Esophagus squamous epithelium (tissue), 4 donors: Measurements from ENCODE around the gene TIE1.

ENCODE experiments used
- CTCF ChIP-seq, 6 experiments: fragments of 450-650 bp in 4 of 6; fragments of 200-600 bp in 2 of 6; sonication (generic) in 2 of 6; IDR thresholded peaks; one replicate each; pipeline ENCODE4 v1.5.1; 2016 to 2019; ENCODE audit warnings: antibody characterized with exemption in 6 of 6, mild to moderate bottlenecking in 4 of 6, moderate library complexity in 4 of 6
- POLR2A ChIP-seq, 4 donors: fragments of 450-650 bp; IDR thresholded peaks; one replicate each; pipeline ENCODE4 v1.6.1; 2017; ENCODE audit warnings: antibody characterized with exemption in 4 of 4, mild to moderate bottlenecking in 4 of 4, moderate library complexity in 3 of 4

DNA sequence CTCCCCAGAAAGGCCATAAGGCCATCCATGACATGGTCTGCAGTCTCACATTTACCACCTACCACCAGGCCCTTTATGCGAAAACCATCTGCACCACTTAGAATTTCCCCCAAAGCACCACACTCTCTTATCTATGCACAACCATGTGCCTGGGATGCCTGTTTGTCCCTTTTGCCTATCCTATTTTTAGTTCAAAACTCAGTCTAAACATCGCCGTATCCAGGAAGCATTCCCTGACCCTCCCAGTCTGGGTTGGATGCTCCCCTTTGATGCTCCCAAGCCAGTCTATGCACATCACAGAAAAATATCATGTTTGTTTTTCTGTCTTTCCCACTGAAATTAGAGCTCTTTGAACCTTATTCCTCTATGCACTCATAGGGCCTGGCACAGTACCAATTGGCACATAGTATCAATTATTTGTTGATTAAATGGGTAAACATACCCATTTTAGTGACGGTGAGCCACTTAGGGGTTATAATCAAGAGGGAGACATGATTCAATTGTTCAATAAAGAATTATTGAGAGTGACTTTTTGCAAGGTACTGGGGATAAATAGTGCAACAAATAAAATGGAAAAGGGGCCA, 43.6 kb downstream of the TIE1 start:
- TF ChIP-seq CTCF (IDR thresholded peaks at IDR 0.05) (no peak), POLR2A (IDR thresholded peaks at IDR 0.05) (no peak)
